GM23248 (cell line): ENCODE data around the gene CDK12.

ENCODE experiments used
- EZH2 ChIP-seq: fragments of 200-600 bp; sonication (generic); IDR thresholded peaks from 2 replicates; pipeline ENCODE4 v1.6.1; 2018; ENCODE audit warnings: antibody characterized with exemption, mild to moderate bottlenecking; ENCODE audit not compliant: insufficient read depth, poor library complexity, severe bottlenecking
- EZH2phosphoT487 ChIP-seq: fragments of 200-600 bp; sonication (generic); IDR thresholded peaks from 2 replicates; pipeline ENCODE4 v1.6.1; 2018; ENCODE audit warnings: antibody characterized with exemption, moderate library complexity, mild to moderate bottlenecking, low read depth; ENCODE audit not compliant: insufficient read depth

GRCh38 chr17:39527220-39527813 lies 66.0 kb downstream of the CDK12 start:
- TF ChIP-seq EZH2, result no peak
- TF ChIP-seq EZH2phosphoT487, result no peak
